ENCODE measurements around the gene OR2H2.

Gene OR2H2

GRCh38 chr6:29627755-29628418, 43.0 kb downstream of the OR2H2 start:
- peak overlapping the region; percentile 75 for H3K4me3 ChIP-seq
- H3K36me3 ChIP-seq = peaks cover 18% of the 10 kb centered on the region
- peak overlapping the region; percentile 74 for H3K27ac ChIP-seq
- H3K4me2 ChIP-seq = peak overlapping the region; percentile 92
- H4K20me1 ChIP-seq = peaks cover 24% of the 10 kb centered on the region
- TF ChIP-seq Cebpa-rat (IDR thresholded peaks at IDR 0.05) = no peak
- H3K9ac ChIP-seq = peak overlapping the region; percentile 79
- H3K27me3 ChIP-seq = no peaks in the 10 kb centered on the region
- no peaks in the 10 kb centered on the region for H3K9me3 ChIP-seq
- H3K4me1 ChIP-seq = peaks cover 35% of the 10 kb centered on the region

- peak overlapping the region; percentile 75 for H3K4me3 ChIP-seq
- peaks cover 11% of the 10 kb centered on the region for H3K36me3 ChIP-seq
- peak overlapping the region; percentile 74 for H3K27ac ChIP-seq
- H4K20me1 ChIP-seq = peaks cover 24% of the 10 kb centered on the region
- H3K9ac ChIP-seq = peak overlapping the region; percentile 79
- H3K4me1 ChIP-seq = peaks cover 39% of the 10 kb centered on the region
- TF ChIP-seq Cebpa-rat (IDR thresholded peaks at IDR 0.05) = no peak
- no peaks in the 10 kb centered on the region for H3K9me3 ChIP-seq
- peak overlapping the region; percentile 92 for H3K4me2 ChIP-seq
- no peaks in the 10 kb centered on the region for H3K27me3 ChIP-seq
These were observed 43.7 kb downstream of the OR2H2 start for GRCh38 chr6:29628419-29629281.

GRCh38 chr6:29629571-29629970, 44.6 kb downstream of the OR2H2 start:
- Histone ChIP-seq H4K20me1 (peaks cover 24% of the 10 kb centered on the region), H3K27ac (no peak overlapping the region), H3K9ac (no peak overlapping the region), H3K4me2 (peak overlapping the region; percentile 92), H3K36me3 (0 out of 2 replicates have a peak, but pooled peaks cover 2% of the 10 kb centered on the region), H3K4me1 (peaks cover 48% of the 10 kb centered on the region), H3K4me3 (peak overlapping the region; percentile 75; the same call in 1 of the 2 replicates), H3K27me3 (no peaks in the 10 kb centered on the region), H3K9me3 (no peaks in the 10 kb centered on the region)
- no peak for TF ChIP-seq Cebpa-rat (IDR thresholded peaks at IDR 0.05)

GRCh38 chr6:29630315-29630714, 45.4 kb downstream of the OR2H2 start:
- H3K4me3 ChIP-seq = no peak overlapping the region

GRCh38 chr6:29631209-29631810, 46.4 kb downstream of the OR2H2 start:
- Histone ChIP-seq H3K27me3 (no peaks in the 10 kb centered on the region), H3K4me3 (peak overlapping the region; percentile 74; the same call in 1 of the 2 replicates), H3K27ac (no peak overlapping the region), H3K9ac (0 out of 2 replicates have a peak overlapping the region, but pooled peaks have one; percentile 19), H3K4me1 (peaks cover 49% of the 10 kb centered on the region), H4K20me1 (peaks cover 24% of the 10 kb centered on the region), H3K36me3 (no peaks in the 10 kb centered on the region), H3K9me3 (no peaks in the 10 kb centered on the region), H3K4me2 (peak overlapping the region; percentile 92)
- no peak for TF ChIP-seq Cebpa-rat (IDR thresholded peaks at IDR 0.05)

More at GRCh38 chr6:29630315-29630714, 45.4 kb downstream of the OR2H2 start:
- TF ChIP-seq Cebpa-rat (IDR thresholded peaks at IDR 0.05) = no peak
- peak overlapping the region; percentile 92 for H3K4me2 ChIP-seq
- H3K9me3 ChIP-seq = no peaks in the 10 kb centered on the region
- peaks cover 24% of the 10 kb centered on the region for H4K20me1 ChIP-seq
- no peaks in the 10 kb centered on the region for H3K27me3 ChIP-seq
- no peaks in the 10 kb centered on the region for H3K36me3 ChIP-seq
- no peak overlapping the region for H3K9ac ChIP-seq
- H3K27ac ChIP-seq = no peak overlapping the region
- peaks cover 49% of the 10 kb centered on the region for H3K4me1 ChIP-seq

GRCh38 chr6:29631860-29632731, 47.2 kb downstream of the OR2H2 start:
- Histone ChIP-seq H3K9ac (peak overlapping the region; percentile 74), H3K4me1 (peaks cover 49% of the 10 kb centered on the region), H3K4me3 (peak overlapping the region; percentile 74), H3K27me3 (no peaks in the 10 kb centered on the region), H3K27ac (peak overlapping the region; percentile 64), H3K9me3 (no peaks in the 10 kb centered on the region), H3K4me2 (peak overlapping the region; percentile 92), H3K36me3 (no peaks in the 10 kb centered on the region), H4K20me1 (peaks cover 24% of the 10 kb centered on the region)
- TF ChIP-seq Cebpa-rat (IDR thresholded peaks at IDR 0.05) = no peak

GRCh38 chr6:29632789-29633533, 48.0 kb downstream of the OR2H2 start, which contains the start of gene GABBR1:
Gene GABBR1, minus strand, starts transcription at chr6:29633183. Its CDS starts 798 bp downstream, at chr6:29632385.
- H3K36me3 ChIP-seq = no peaks in the 10 kb centered on the region
- H3K27ac ChIP-seq = peak within 1 kb of the TSS; percentile 64
- peak within 1 kb of the TSS; percentile 92 for H3K4me2 ChIP-seq
- H4K20me1 ChIP-seq = peaks cover 24% of the 10 kb centered on the region
- H3K9ac ChIP-seq = peak within 1 kb of the TSS; percentile 74
- H3K9me3 ChIP-seq = no peaks in the 10 kb centered on the region
- H3K4me3 ChIP-seq = peak within 1 kb of the TSS; percentile 74
- no peak for TF ChIP-seq Cebpa-rat (IDR thresholded peaks at IDR 0.05)
- no peaks in the 10 kb centered on the region for H3K27me3 ChIP-seq
- peaks cover 49% of the 10 kb centered on the region for H3K4me1 ChIP-seq

GRCh38 chr6:29633534-29633905, 48.6 kb downstream of the OR2H2 start:
- Histone ChIP-seq H3K27me3 (no peaks in the 10 kb centered on the region), H3K9me3 (no peaks in the 10 kb centered on the region), H3K4me1 (peaks cover 49% of the 10 kb centered on the region), H3K9ac (peak overlapping the region; percentile 74), H3K27ac (peak overlapping the region; percentile 64; the same call in 1 of the 2 replicates), H3K4me2 (peak overlapping the region; percentile 92), H3K36me3 (no peaks in the 10 kb centered on the region), H4K20me1 (peaks cover 24% of the 10 kb centered on the region), H3K4me3 (peak overlapping the region; percentile 74)
- TF ChIP-seq Cebpa-rat (IDR thresholded peaks at IDR 0.05) = no peak
